H1 (cell line): Measurements from ENCODE around the gene PRC1. TPM values are rescaled to one million over a fixed set of nuclear protein-coding genes. Genes with fewer than 3 reads are reported as not detected.

Experiments
- CTCF ChIA-PET: fragments of 300-600 bp; sonication (Branson Sonifier 250); formaldehyde crosslinking; loops from one replicate; lab custom pipeline; 2021; ENCODE audit not compliant: partially characterized antibody; lab: Charles Lee
- POLR2A ChIA-PET: fragments of 300-600 bp; sonication (Branson Sonifier 250); formaldehyde crosslinking; loops from one replicate; lab custom pipeline; 2021; ENCODE audit warnings: inconsistent platforms; ENCODE audit not compliant: partially characterized antibody; lab: Charles Lee
- DNase-seq, 2 experiments: peaks; one replicate each; pipeline versions ENCODE4 v3.0.0 to v3.0.0-alpha.2; 2010 to 2022; ENCODE audit warnings: low spot score in 2 of 2, low read depth in 1 of 2, mixed read lengths in 1 of 2
- FAIRE-seq: peaks from 2 replicates; lab custom pipeline; 2011; peaks lifted over from hg19 to GRCh38; lab: Jason Lieb, UNC
- H2AFZ ChIP-seq: 2 replicates; pipeline ENCODE4 v1.8.1; 2012; ENCODE audit warnings: low read length, inconsistent platforms
- H2AK5ac ChIP-seq: 2 replicates; pipeline ENCODE4 v1.6.1; 2013; ENCODE audit warnings: low read depth, low read length
- H2BK120ac ChIP-seq: replicated peaks from 2 replicates; pipeline ENCODE3; 2013; ENCODE audit warnings: low read depth, low read length, inconsistent platforms
- H2BK12ac ChIP-seq: 2 replicates; pipeline ENCODE4 v1.6.1; 2013; ENCODE audit warnings: low read depth, low read length
- H2BK15ac ChIP-seq: 2 replicates; pipeline ENCODE4 v1.6.1; 2013; ENCODE audit warnings: low read length
- H2BK20ac ChIP-seq: 2 replicates; pipeline ENCODE4 v1.6.1; 2013; ENCODE audit warnings: low read length
- H2BK5ac ChIP-seq: 2 replicates; pipeline ENCODE4 v1.6.1; 2013; ENCODE audit warnings: low read depth, low read length
- H3K14ac ChIP-seq: 2 replicates; pipeline ENCODE4 v1.6.1; 2013; ENCODE audit warnings: inconsistent platforms; ENCODE audit not compliant: insufficient read length
- H3K18ac ChIP-seq: 2 replicates; pipeline ENCODE4 v1.6.1; 2013; ENCODE audit warnings: low read length; ENCODE audit errors: extremely low read depth
- H3K23ac ChIP-seq: 2 replicates; pipeline ENCODE4 v1.6.1; 2013; ENCODE audit warnings: inconsistent platforms; ENCODE audit not compliant: insufficient read length
- H3K23me2 ChIP-seq: 2 replicates; pipeline ENCODE4 v1.6.1; 2013; ENCODE audit warnings: low read depth, low read length
- H3K27ac ChIP-seq: 2 replicates; pipeline ENCODE4 v1.6.1; 2011; ENCODE audit warnings: low read depth, low read length, inconsistent platforms
- H3K27me3 ChIP-seq, 4 experiments: replicated peaks in 1 of 4; 1 replicate in 1 of 4; 2 replicates in 3 of 4; pipeline versions ENCODE4 v1.6.1 to v1.8.1; 2011 to 2013; ENCODE audit warnings: low read length in 3 of 4, mild to moderate bottlenecking in 3 of 4, inconsistent platforms in 2 of 4, mixed read lengths in 2 of 4, moderate library complexity in 1 of 4; ENCODE audit not compliant: control insufficient read depth in 3 of 4, insufficient read depth in 3 of 4; ENCODE audit errors: extremely low read depth in 1 of 4
- H3K36me3 ChIP-seq, 4 experiments: 2 replicates each; pipeline versions ENCODE4 v1.6.1 to v1.8.1; 2011 to 2013; ENCODE audit warnings: mild to moderate bottlenecking in 4 of 4, low read length in 3 of 4, moderate library complexity in 2 of 4, control low read depth in 1 of 4, inconsistent platforms in 1 of 4; ENCODE audit not compliant: insufficient read depth in 4 of 4, control insufficient read depth in 2 of 4
- H3K4ac ChIP-seq: replicated peaks from 2 replicates; pipeline ENCODE3; 2013; ENCODE audit warnings: low read length, low read depth, mixed read lengths, inconsistent platforms; ENCODE audit not compliant: insufficient read length
- H3K4me1 ChIP-seq, 4 experiments: replicated peaks in 1 of 4; 1 replicate in 1 of 4; 2 replicates in 3 of 4; pipeline versions ENCODE4 v1.6.1 to v1.8.1; 2011 to 2013; ENCODE audit warnings: low read length in 3 of 4, inconsistent platforms in 2 of 4, mixed read lengths in 1 of 4; ENCODE audit not compliant: insufficient read depth in 4 of 4, control insufficient read depth in 3 of 4
- H3K4me2 ChIP-seq, 2 experiments: 2 replicates each; pipeline versions ENCODE4 v1.6.1 to v1.8.1; 2011 to 2013; ENCODE audit warnings: low read depth in 2 of 2, low read length in 2 of 2, control low read depth in 1 of 2, inconsistent platforms in 1 of 2, mild to moderate bottlenecking in 1 of 2; ENCODE audit not compliant: insufficient read depth in 1 of 2
- H3K4me3 ChIP-seq, 4 experiments: fragments of 200-600, 300-600 bp in 1 of 4; sonication (generic), shearing (Covaris generic), sonication (Bioruptor Twin) in 1 of 4; 2 replicates each; pipeline versions ENCODE4 v1.5.1 to v1.8.1; 2011 to 2016; ENCODE audit warnings: low read length in 4 of 4, low read depth in 3 of 4, control low read depth in 2 of 4, inconsistent platforms in 2 of 4, mild to moderate bottlenecking in 2 of 4, mixed read lengths in 1 of 4, moderate library complexity in 1 of 4; ENCODE audit not compliant: insufficient read depth in 2 of 4; ENCODE audit errors: extremely low read depth in 1 of 4
- H3K56ac ChIP-seq: replicated peaks from 2 replicates; pipeline ENCODE3; 2013; ENCODE audit warnings: low read depth, mild to moderate bottlenecking, mixed read lengths, low read length, inconsistent platforms; ENCODE audit not compliant: insufficient read length
- H3K79me1 ChIP-seq: 2 replicates; pipeline ENCODE4 v1.6.1; 2013; ENCODE audit warnings: low read depth, low read length, control low read depth
- H3K79me2 ChIP-seq, 2 experiments: 2 replicates each; pipeline versions ENCODE4 v1.6.1 to v1.8.1; 2012 to 2013; ENCODE audit warnings: low read length in 2 of 2, mild to moderate bottlenecking in 2 of 2, inconsistent platforms in 1 of 2; ENCODE audit not compliant: insufficient read depth in 2 of 2, control insufficient read depth in 1 of 2
- H3K9ac ChIP-seq, 4 experiments: replicated peaks in 1 of 4; 1 replicate in 1 of 4; 2 replicates in 3 of 4; pipeline versions ENCODE4 v1.6.1 to v1.8.1; 2011 to 2013; ENCODE audit warnings: low read depth in 3 of 4, low read length in 3 of 4, control low read depth in 2 of 4, mild to moderate bottlenecking in 2 of 4, moderate library complexity in 2 of 4, inconsistent platforms in 1 of 4; ENCODE audit errors: extremely low read depth in 1 of 4
- H3K9me3 ChIP-seq, 2 experiments: 2 replicates each; pipeline versions ENCODE4 v1.6.1 to v1.8.1; 2012 to 2013; ENCODE audit warnings: mild to moderate bottlenecking in 2 of 2, moderate library complexity in 2 of 2, control low read depth in 1 of 2, inconsistent platforms in 1 of 2, low read depth in 1 of 2, low read length in 1 of 2, mixed read lengths in 1 of 2; ENCODE audit not compliant: insufficient read depth in 2 of 2
- H4K20me1 ChIP-seq, 2 experiments: replicated peaks in 1 of 2; 2 replicates each; pipeline versions ENCODE3 to v1.8.1; 2011 to 2013; ENCODE audit warnings: inconsistent platforms in 2 of 2, low read length in 2 of 2, mild to moderate bottlenecking in 1 of 2; ENCODE audit not compliant: insufficient read depth in 2 of 2, control insufficient read depth in 1 of 2
- H4K5ac ChIP-seq: 2 replicates; pipeline ENCODE4 v1.6.1; 2013; ENCODE audit warnings: low read length, low read depth, mixed read lengths, inconsistent platforms; ENCODE audit not compliant: insufficient read length
- H4K8ac ChIP-seq: 2 replicates; pipeline ENCODE4 v1.8.0; 2013; ENCODE audit warnings: mild to moderate bottlenecking, moderate library complexity, low read length, inconsistent platforms; ENCODE audit not compliant: insufficient read depth; ENCODE audit errors: extremely low read depth
- H4K91ac ChIP-seq: replicated peaks from 2 replicates; pipeline ENCODE3; 2013; ENCODE audit warnings: low read length, mixed read lengths, inconsistent platforms; ENCODE audit not compliant: insufficient read length
- KDM1A ChIP-seq: fragments of 200-600, 300-600 bp; sonication (generic); IDR thresholded peaks from 2 replicates; pipeline ENCODE4 v1.7.1; 2016; ENCODE audit warnings: mild to moderate bottlenecking, low read length, borderline replicate concordance
- WGBS, 2 experiments: shearing (Covaris generic) in 1 of 2; methylation state at CpG; one replicate each; pipeline versions ENCODE4 v1.1.6 to v1.1.7; 2013 to 2015; ENCODE audit warnings: low lambda C conversion rate in 2 of 2, mixed read lengths in 2 of 2, inconsistent platforms in 1 of 2, low coverage in 1 of 2, missing lambda C conversion rate in 1 of 2; ENCODE audit not compliant: insufficient replicate concordance in 2 of 2, insufficient coverage in 1 of 2, insufficient read length in 1 of 2; ENCODE audit errors: extremely low coverage in 1 of 2, missing lambda C conversion rate in 1 of 2; 5-methylcytosine and 5-hydroxymethylcytosine counted together
- polyA plus RNA-seq, 7 experiments: library from polyadenylated mRNA; depleted of rRNA in 3 of 7; stranded (reverse) in 5 of 7; unstranded in 2 of 7; fragments of >200 nt in 5 of 7; fragments of 200-250 nt in 2 of 7; gene quantifications; 1 replicate in 5 of 7; 2 replicates in 1 of 7; 4 replicates in 1 of 7; pipeline versions ENCODE4 v1.2.1 to v1.2.3, GENCODE V29; 2011 to 2013; ENCODE audit warnings: missing spikeins in 2 of 7, mixed read lengths in 2 of 7
- small RNA-seq: library from polyadenylated mRNA; stranded (forward); fragments of <200 nt; extraction: miRNeasy Mini kit (QIAGEN cat#:217004); gene quantifications from one replicate; pipeline ENCODE3, GENCODE V24; 2013; ENCODE audit not compliant: insufficient read depth
- total RNA-seq: library from RNA; stranded (reverse); fragmentation: NEBNext Ultra II Directional; extraction: Animal tissue kit (Norgen Biotek cat#: 25700); gene quantifications from 2 replicates; pipeline ENCODE4 v1.2.1, GENCODE V29; 2021

Gene PRC1
- total and polyA plus RNA-seq, 2 of the 8 experiments (the other 6 are each of a cell fraction or from before 2014, with no cell fraction given), result 90.7 to 181 TPM

DNA sequence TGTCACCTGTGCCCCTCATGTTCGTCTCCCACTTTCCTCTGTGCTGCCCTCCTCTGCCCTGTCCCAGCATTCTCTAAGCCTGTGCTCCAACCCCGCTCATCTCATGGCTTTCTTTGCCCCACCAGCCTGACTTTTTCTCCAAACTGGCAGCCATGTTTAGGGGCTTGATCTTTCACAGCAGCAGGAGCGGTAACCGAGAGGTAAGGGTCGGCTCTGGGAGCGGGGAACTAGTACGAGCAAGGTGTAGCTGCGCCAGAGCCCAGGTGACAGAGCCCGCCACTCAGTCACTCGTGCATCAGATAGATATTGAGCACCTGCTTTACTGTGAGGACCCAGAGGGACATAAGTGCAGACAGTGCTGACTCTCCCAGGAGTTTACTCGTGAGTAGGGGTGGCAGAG, 77.9 kb downstream of the PRC1 start:
- Histone ChIP-seq H2BK5ac (peak overlapping the region; percentile 13; the same call in 1 of the 2 replicates), H3K9me3 (no peaks in the 10 kb centered on the region), H3K4me3 (no peak overlapping the region), H2AK5ac (no peak overlapping the region), H3K23me2 (no peaks in the 10 kb centered on the region), H3K79me2 (no peaks in the 10 kb centered on the region), H2BK15ac (no peak overlapping the region), H2AFZ (no peak overlapping the region), H2BK20ac (no peak overlapping the region), H2BK12ac (no peak overlapping the region), H3K56ac (no peak overlapping the region), H4K20me1 (peaks cover 2 to 3% of the 10 kb centered on the region in 2 experiments), H3K27ac (no peak overlapping the region), H3K4me2 (no peak overlapping the region), H3K4me1 (peaks cover 0 to 2% (median 0%) of the 10 kb centered on the region in 4 experiments; a peak in 2 of 7 replicates), H3K23ac (no peak overlapping the region), H3K36me3 (no peaks in the 10 kb centered on the region; a peak in 4 of 8 replicates), H3K4ac (no peak overlapping the region), H3K18ac (no peak overlapping the region), H3K9ac (no peak overlapping the region), H4K8ac (no peak overlapping the region; the same call in 1 of the 2 replicates), H4K5ac (no peak overlapping the region), H2BK120ac (no peak overlapping the region), H3K14ac (no peak overlapping the region), H3K79me1 (no peaks in the 10 kb centered on the region)
- no peak for FAIRE-seq
- WGBS, 2 experiments, result 83% methylated on average over 11 of the region's 11 CpGs; no CpG with 5 or more reads in 1 of the 2 experiments
- CTCF ChIA-PET, result interaction anchor here (1.9 to 6.8 kb wide), 2 partner anchors 16 to 20 kb away, joined by 8 to 87 read pairs; partner anchors contain the start of genes HDDC3 and UNC45A
- POLR2A ChIA-PET, result no interaction called here
- no peak for TF ChIP-seq KDM1A
- TF ChIP-seq, all 59 proteins: peak for 0
- no peak overlapping the region for H4K91ac ChIP-seq
- no peak for DNase-seq
- H3K27me3 ChIP-seq, result no peaks in the 10 kb centered on the region

Small RNA genes within 50 kb of the gene (small RNA-seq; reads per million reads assigned to genes)
- not detected for gene RF00019

Other genes with a start within 250 kb of the PRC1 start
- 28.0 and 32.1 TPM in 2 replicates for gene FURIN, start 125.9 kb downstream of the PRC1 start, total RNA-seq
- 15.8 and 22.5 TPM in 2 replicates for gene FURIN, start 125.9 kb downstream of the PRC1 start, polyA plus RNA-seq (2011; rRNA removed)
- gene FES, start 110.0 kb downstream of the PRC1 start, total RNA-seq, result 6.8 and 8.6 TPM in 2 replicates
- gene FES, start 110.0 kb downstream of the PRC1 start, polyA plus RNA-seq (2011; rRNA removed), result 8.5 and 10.9 TPM in 2 replicates
- 21.9 and 23.1 TPM in 2 replicates for gene MAN2A2, start 91.2 kb downstream of the PRC1 start, total RNA-seq
- 29.7 and 35.9 TPM in 2 replicates for gene MAN2A2, start 91.2 kb downstream of the PRC1 start, polyA plus RNA-seq (2011; rRNA removed)
- gene HDDC3, start 62.0 kb downstream of the PRC1 start, total RNA-seq, result 16.3 and 17.0 TPM in 2 replicates
- 16.5 and 19.6 TPM in 2 replicates for gene HDDC3, start 62.0 kb downstream of the PRC1 start, polyA plus RNA-seq (2011; rRNA removed)
- 75.4 and 84.2 TPM in 2 replicates for gene UNC45A, start 59.2 kb downstream of the PRC1 start, total RNA-seq
- 74.1 and 87.2 TPM in 2 replicates for gene UNC45A, start 59.2 kb downstream of the PRC1 start, polyA plus RNA-seq (2011; rRNA removed)
- gene RCCD1, start 39.7 kb downstream of the PRC1 start, total RNA-seq, result 16.2 and 18.8 TPM in 2 replicates
- 9.9 and 13.2 TPM in 2 replicates for gene RCCD1, start 39.7 kb downstream of the PRC1 start, polyA plus RNA-seq (2011; rRNA removed)
- gene VPS33B, start 28.1 kb upstream of the PRC1 start, total RNA-seq, result 17.3 and 18.3 TPM in 2 replicates
- gene VPS33B, start 28.1 kb upstream of the PRC1 start, polyA plus RNA-seq (2011; rRNA removed), result 10.9 and 11.8 TPM in 2 replicates
- gene SV2B, start 105.7 kb upstream of the PRC1 start, total RNA-seq, result 0.20 and 0.46 TPM in 2 replicates
- gene SV2B, start 105.7 kb upstream of the PRC1 start, polyA plus RNA-seq (2011; rRNA removed), result 0.09 and 0.22 TPM in 2 replicates